Naive B cell (primary cell): ENCODE measurements around the gene KMT2C. TPM values are rescaled to one million over a fixed set of nuclear protein-coding genes. Genes with fewer than 3 reads are reported as not detected.
"Not testable (repeated sequence)": the region's sequence is repeated elsewhere in the genome, so short reads cannot be mapped to it uniquely, and the experiment has no call there.

Experiments
- ATAC-seq, 2 donors: fragments of 150-1000 bp; cut with Tn5 transposase; 2 replicates each; pipeline ENCODE4 v1.10.0; 2021; ENCODE audit warnings: low read depth in 2 of 2, mild to moderate bottlenecking in 2 of 2, moderate library complexity in 2 of 2
- DNase-seq: peaks from one replicate; pipeline ENCODE4 v3.0.0; 2022
- H3K27ac Mint-ChIP-seq, 6 donors: one replicate each; pipeline ENCODE4 v1.8.0; 2020 to 2022; ENCODE audit warnings: mild to moderate bottlenecking in 6 of 6, mixed read lengths in 6 of 6, moderate library complexity in 5 of 6, inconsistent platforms in 2 of 6
- H3K27me3 Mint-ChIP-seq, 3 donors: one replicate each; pipeline ENCODE4 v1.8.0; 2021 to 2022; ENCODE audit warnings: mixed read lengths in 3 of 3, mild to moderate bottlenecking in 1 of 3
- H3K36me3 Mint-ChIP-seq, 2 donors: one replicate each; pipeline ENCODE4 v1.8.0; 2020 to 2022; ENCODE audit warnings: mixed read lengths in 2 of 2, inconsistent platforms in 1 of 2, mild to moderate bottlenecking in 1 of 2
- H3K4me1 Mint-ChIP-seq, 3 donors: one replicate each; pipeline ENCODE4 v1.8.0; 2020 to 2022; ENCODE audit warnings: mixed read lengths in 3 of 3, inconsistent platforms in 1 of 3, mild to moderate bottlenecking in 1 of 3, moderate library complexity in 1 of 3
- H3K4me3 Mint-ChIP-seq, 8 donors: one replicate each; pipeline ENCODE4 v1.8.0; 2020 to 2022; ENCODE audit warnings: mild to moderate bottlenecking in 8 of 8, mixed read lengths in 8 of 8, moderate library complexity in 8 of 8, inconsistent platforms in 2 of 8
- H3K9me3 Mint-ChIP-seq, 7 donors: one replicate each; pipeline ENCODE4 v1.8.0; 2020 to 2022; ENCODE audit warnings: mixed read lengths in 7 of 7, mild to moderate bottlenecking in 5 of 7, inconsistent platforms in 2 of 7, moderate library complexity in 1 of 7
- polyA plus RNA-seq, 6 donors: library from polyadenylated mRNA; unstranded; fragments of 300-500 nt; fragmentation: Illumina TruSeq; gene quantifications; one replicate each; pipeline ENCODE4 v1.2.3, GENCODE V29; 2021; ENCODE audit warnings: low read depth in 6 of 6

The KMT2C gene
- polyA plus RNA-seq, 6 donors from 2014 or later, result 9.3 to 34.0 (median 16.3) TPM

GRCh38 chr7:152330827-152331226 lies 105.0 kb downstream of the KMT2C start:
- Mint-ChIP-seq H3K4me1 (peaks cover 23 to 43% (median 42%) of the 10 kb centered on the region in 3 donors), H3K36me3 (peaks cover 17 to 25% of the 10 kb centered on the region in 2 donors), H3K27me3 (no peaks in the 10 kb centered on the region), H3K4me3 (peak overlapping the region in 1 of 8 donors; percentile 44), H3K9me3 (no peaks in the 10 kb centered on the region), H3K27ac (peak overlapping the region in 2 of 6 donors; percentile 3 to 4)
- DNase-seq (no peak), ATAC-seq (no peak)

- Mint-ChIP-seq H3K4me1 (peaks cover 13 to 33% (median 31%) of the 10 kb centered on the region in 3 donors), H3K9me3 (no peaks in the 10 kb centered on the region), H3K27me3 (no peaks in the 10 kb centered on the region), H3K4me3 (no peak overlapping the region), H3K27ac (peak overlapping the region in 3 of 6 donors; percentile 10 to 51 (median 27)), H3K36me3 (peaks cover 17 to 25% of the 10 kb centered on the region in 2 donors)
- no peak for DNase-seq
- no peak for ATAC-seq
Observed at GRCh38 chr7:152329469-152329868, 106.3 kb downstream of the KMT2C start.

DNA sequence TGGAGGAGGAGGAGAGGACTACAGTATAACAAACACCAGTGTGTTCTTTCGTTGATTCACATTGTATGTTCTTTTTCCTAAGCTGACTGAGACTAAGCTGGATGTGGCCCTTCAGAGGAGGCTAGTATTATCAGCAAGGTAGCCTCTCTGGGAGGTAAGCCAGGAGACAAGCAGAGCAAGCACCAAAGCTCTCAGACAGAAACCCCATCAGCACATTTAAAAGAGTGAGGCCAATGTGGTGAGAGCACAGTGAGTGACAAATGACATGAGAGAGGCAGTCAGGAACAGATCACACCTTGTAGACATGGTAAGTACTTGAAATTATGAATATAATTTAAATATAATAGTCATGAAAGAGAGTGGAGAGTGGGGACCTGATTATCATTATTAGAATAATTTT lies 107.6 kb downstream of the KMT2C start:
- Mint-ChIP-seq H3K9me3 (no peaks in the 10 kb centered on the region), H3K27me3 (no peaks in the 10 kb centered on the region), H3K36me3 (peaks cover 23 to 25% of the 10 kb centered on the region in 2 donors), H3K4me1 (peaks cover 16 to 28% (median 23%) of the 10 kb centered on the region in 3 donors), H3K27ac (peak overlapping the region in 2 of 6 donors; percentile 10 to 75), H3K4me3 (no peak overlapping the region)
- DNase-seq (no peak), ATAC-seq (no peak)

DNA sequence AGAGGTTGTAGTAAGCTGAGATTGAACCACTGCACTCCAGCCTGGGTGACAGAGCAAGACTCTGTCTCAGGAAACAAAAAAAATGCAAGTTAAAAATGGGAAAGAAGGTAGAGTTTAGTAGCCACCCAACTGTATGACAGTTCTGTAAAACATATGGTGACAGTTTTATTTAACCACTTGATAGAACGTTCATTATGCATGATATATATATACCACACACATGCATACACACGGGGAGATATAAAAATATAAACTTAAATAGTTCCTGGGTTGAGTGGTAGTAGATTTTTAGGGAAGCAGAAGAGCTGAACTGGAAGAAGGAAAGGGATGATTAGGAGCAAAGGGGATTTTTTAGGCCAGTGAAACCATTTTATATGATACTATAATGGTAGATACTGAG lies 120.0 kb downstream of the KMT2C start:
- Mint-ChIP-seq H3K36me3 (peaks cover 8% of the 10 kb centered on the region in 2 donors), H3K4me1 (peaks cover 24 to 32% (median 26%) of the 10 kb centered on the region in 3 donors), H3K27me3 (no peaks in the 10 kb centered on the region), H3K4me3 (no peak overlapping the region), H3K9me3 (peaks cover 0 to 2% (median 0%) of the 10 kb centered on the region in 7 donors), H3K27ac (peak overlapping the region in 3 of 6 donors; percentile 4 to 20 (median 6))
- DNase-seq (no peak), ATAC-seq (no peak)

DNA sequence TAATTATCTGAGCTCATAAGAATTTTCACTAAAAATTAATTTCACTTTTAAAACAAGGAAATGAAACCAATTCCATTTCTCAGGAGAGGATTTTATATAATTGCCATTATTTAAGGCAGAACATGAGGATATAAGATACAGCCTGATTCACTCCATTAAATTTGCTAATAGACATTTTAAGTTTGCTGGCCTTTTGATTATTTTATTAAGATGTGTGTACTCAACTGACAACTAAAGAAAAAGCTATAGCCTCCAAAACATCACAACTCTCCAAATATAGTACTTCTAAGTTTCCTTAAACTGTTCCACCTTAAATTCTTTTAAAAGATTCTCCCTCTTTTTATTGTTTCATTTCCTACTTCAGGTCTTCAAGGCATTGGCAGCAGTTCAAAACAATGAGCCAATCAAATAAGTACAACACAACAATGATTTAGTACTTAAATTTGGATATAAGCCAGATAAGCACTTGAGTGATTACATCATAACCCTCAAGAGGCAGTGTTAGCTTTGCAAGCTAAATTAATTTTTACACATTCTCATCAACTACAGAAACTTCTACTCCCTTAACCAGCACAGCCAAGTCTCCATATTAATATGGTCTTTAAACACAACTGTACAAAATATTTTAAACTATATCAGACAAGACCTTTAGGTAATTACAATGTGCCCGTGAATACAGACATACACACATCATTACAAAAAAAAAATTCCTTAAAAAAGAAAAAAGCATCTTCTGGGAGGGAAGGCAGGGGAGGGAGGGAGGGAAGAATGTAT lies 121.8 kb downstream of the KMT2C start:
- H3K27me3 Mint-ChIP-seq, result no peaks in the 10 kb centered on the region
- peak overlapping the region in 5 of 6 donors; percentile 2 to 78 (median 19) for H3K27ac Mint-ChIP-seq
- ATAC-seq, result peak; percentile 66 to 71
- no peaks in the 10 kb centered on the region for H3K36me3 Mint-ChIP-seq
- H3K4me3 Mint-ChIP-seq, result peak overlapping the region in 3 of 8 donors; percentile 5 to 33 (median 15)
- peak; percentile 13 for DNase-seq
- H3K4me1 Mint-ChIP-seq, result peaks cover 20 to 32% (median 24%) of the 10 kb centered on the region in 3 donors
- H3K9me3 Mint-ChIP-seq, result no peaks in the 10 kb centered on the region

DNA sequence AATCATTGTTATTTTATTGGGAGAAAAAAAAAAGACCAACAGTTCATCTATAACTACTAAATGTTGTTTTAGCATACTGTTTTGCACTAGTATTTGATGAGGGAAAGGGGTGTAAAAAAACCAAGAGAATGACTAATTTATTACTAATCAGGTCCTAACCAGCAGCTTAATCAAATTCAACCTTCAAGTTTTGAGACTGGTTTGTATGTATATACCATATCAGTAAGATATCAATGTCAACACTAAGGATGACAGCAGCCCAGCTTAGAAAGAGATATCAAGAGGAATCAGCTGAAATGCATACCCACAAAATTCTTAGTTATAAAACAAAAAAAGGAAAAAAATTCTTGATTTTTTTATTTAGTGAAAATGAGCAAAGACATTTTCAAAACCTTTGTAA lies 122.6 kb downstream of the KMT2C start:
- H3K4me1 Mint-ChIP-seq, result peaks cover 20 to 32% (median 24%) of the 10 kb centered on the region in 3 donors

GRCh38 chr7:152312316-152312715 lies 123.5 kb downstream of the KMT2C start:
- H3K27me3 Mint-ChIP-seq, result no peaks in the 10 kb centered on the region
- peak overlapping the region in 1 of 6 donors; percentile 6 for H3K27ac Mint-ChIP-seq
- H3K4me1 Mint-ChIP-seq, result peaks cover 18 to 27% (median 20%) of the 10 kb centered on the region in 3 donors
- peaks cover 0 to 2% of the 10 kb centered on the region in 2 donors for H3K36me3 Mint-ChIP-seq
- DNase-seq, result no peak
- H3K4me3 Mint-ChIP-seq, result no peak overlapping the region
- no peak for ATAC-seq
- no peaks in the 10 kb centered on the region for H3K9me3 Mint-ChIP-seq

More for the DNA sequence above, 122.6 kb downstream of the KMT2C start:
- no peaks in the 10 kb centered on the region for H3K36me3 Mint-ChIP-seq
- no peaks in the 10 kb centered on the region for H3K27me3 Mint-ChIP-seq
- H3K9me3 Mint-ChIP-seq, result no peaks in the 10 kb centered on the region
- ATAC-seq (no peak), DNase-seq (no peak)
- H3K4me3 Mint-ChIP-seq, result no peak overlapping the region
- H3K27ac Mint-ChIP-seq, result peak overlapping the region in 1 of 6 donors; percentile 94

DNA sequence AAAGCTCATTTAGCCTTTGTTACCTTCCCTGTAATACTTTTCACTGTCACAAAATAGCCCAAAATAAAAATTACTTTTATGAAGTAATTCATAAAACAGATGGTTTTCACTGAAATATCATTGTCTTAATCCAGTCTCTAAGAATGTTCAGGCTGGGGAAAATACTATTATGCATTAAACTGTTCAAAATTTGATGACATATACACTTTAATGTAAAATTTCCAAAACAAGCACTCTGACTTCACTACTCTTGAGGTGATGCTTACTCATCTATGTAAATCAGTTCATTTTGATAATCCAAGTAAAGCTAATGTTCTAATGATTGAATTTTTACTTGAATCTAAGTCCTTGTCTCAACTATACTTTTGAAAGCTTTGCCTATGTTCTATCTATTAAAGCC lies 127.9 kb downstream of the KMT2C start:
- Mint-ChIP-seq H3K36me3 (peaks cover 25 to 28% of the 10 kb centered on the region in 2 donors), H3K27ac (no peak overlapping the region), H3K4me1 (peaks cover 7 to 11% (median 9%) of the 10 kb centered on the region in 3 donors), H3K9me3 (peaks cover 0 to 4% (median 0%) of the 10 kb centered on the region in 7 donors), H3K4me3 (no peak overlapping the region), H3K27me3 (no peaks in the 10 kb centered on the region)
- DNase-seq, result no peak
- no peak for ATAC-seq

GRCh38 chr7:152299542-152300143 lies 136.2 kb downstream of the KMT2C start:
- not testable (repeated sequence) for H3K4me3 Mint-ChIP-seq, H3K27me3 Mint-ChIP-seq, DNase-seq, H3K27ac Mint-ChIP-seq, ATAC-seq, H3K9me3 Mint-ChIP-seq
- Mint-ChIP-seq H3K36me3 (peaks cover 20 to 26% of the 10 kb centered on the region in 2 donors), H3K4me1 (peaks cover 19 to 33% (median 33%) of the 10 kb centered on the region in 3 donors)

DNA sequence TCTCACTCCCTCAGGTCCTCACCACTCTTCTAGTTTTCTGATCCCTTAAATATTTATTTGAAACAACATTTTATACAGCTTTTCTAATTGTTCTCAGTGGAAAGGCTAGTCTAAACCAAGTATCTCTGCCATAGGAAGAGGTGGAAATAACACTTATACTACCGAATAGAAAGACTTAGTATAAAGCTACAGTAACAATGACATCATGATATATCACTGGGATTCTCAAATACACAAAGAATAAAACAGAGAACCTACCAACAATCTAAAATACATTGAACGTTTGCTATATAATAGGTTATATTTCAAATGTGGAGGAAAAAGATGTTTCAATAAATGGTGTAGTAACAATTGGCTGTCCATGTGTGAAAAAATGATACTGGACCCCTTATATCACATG lies 142.9 kb downstream of the KMT2C start:
- peak overlapping the region in 2 of 6 donors; percentile 23 to 59 for H3K27ac Mint-ChIP-seq
- H3K9me3 Mint-ChIP-seq, result peaks cover 0 to 27% (median 21%) of the 10 kb centered on the region in 7 donors
- DNase-seq (no peak), ATAC-seq (no peak)
- H3K27me3 Mint-ChIP-seq, result no peaks in the 10 kb centered on the region
- peaks cover 7 to 15% (median 13%) of the 10 kb centered on the region in 3 donors for H3K4me1 Mint-ChIP-seq
- H3K36me3 Mint-ChIP-seq, result peaks cover 7 to 24% of the 10 kb centered on the region in 2 donors
- peak overlapping the region in 1 of 8 donors; percentile 11 for H3K4me3 Mint-ChIP-seq

DNA sequence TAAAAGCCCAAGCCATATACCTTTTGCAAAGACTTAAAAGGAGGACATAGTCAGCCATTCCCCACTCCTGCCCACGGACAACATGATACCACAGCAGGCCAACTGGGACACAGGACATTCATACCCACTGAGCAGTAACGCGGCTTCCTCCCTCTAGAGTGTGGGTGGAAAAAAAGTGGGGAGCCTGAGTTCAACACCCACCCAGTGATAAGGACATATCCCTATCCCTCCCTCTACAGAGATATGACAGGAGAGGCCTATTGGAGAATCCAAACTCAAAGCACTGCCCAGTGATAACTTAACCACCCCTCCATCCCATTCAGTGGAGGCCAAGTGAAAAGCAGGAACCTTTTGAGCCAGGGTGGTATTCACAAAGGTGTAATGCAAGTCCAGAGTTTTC lies 148.8 kb downstream of the KMT2C start:
- H3K9me3 Mint-ChIP-seq, result peaks cover 0 to 29% (median 19%) of the 10 kb centered on the region in 7 donors
- H3K27ac Mint-ChIP-seq, ATAC-seq, H3K36me3 Mint-ChIP-seq, H3K27me3 Mint-ChIP-seq, H3K4me1 Mint-ChIP-seq, DNase-seq: not testable (repeated sequence)
- peak overlapping the region in 1 of 8 donors; percentile 30 for H3K4me3 Mint-ChIP-seq

DNA sequence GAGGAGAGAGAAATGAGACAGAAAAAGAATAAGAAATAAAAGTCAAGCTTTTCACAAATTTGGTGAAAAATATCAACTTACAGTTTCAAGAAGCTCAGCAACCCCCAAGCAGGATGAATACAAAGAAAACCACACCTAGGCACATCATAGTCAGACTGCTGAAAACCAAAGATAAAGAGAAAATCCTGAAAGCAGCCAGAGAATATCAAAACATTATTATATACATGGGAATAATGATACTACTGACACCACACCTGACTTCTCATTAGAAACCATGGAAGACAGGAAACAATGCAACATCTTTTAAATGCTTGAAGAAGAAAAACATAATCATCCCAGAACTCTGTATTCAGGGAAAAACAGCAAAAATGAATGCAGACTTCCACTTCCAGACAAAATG lies 149.6 kb downstream of the KMT2C start:
- not testable (repeated sequence) for H3K4me3 Mint-ChIP-seq, H3K36me3 Mint-ChIP-seq, ATAC-seq, H3K4me1 Mint-ChIP-seq, DNase-seq, H3K27ac Mint-ChIP-seq, H3K27me3 Mint-ChIP-seq
- peaks cover 0 to 26% (median 15%) of the 10 kb centered on the region in 7 donors for H3K9me3 Mint-ChIP-seq

DNA sequence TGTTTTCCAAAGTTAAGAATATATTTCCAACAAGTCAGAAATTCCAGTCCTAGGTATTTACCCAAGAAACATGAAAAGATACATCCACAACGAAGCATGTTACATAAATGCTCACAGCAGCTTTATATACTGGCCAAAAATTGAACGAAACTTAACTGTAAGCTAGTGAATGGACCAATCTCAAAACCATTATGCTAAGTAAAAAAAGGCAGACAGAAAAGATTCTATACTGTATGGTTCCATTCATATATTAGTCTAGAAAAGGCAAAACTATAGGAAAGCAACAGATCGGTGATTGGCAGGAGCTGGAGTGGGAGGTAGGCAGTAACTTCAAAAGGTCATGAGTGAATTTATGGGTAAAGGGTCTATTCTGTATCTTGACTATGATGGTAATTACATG lies 150.8 kb downstream of the KMT2C start:
- H3K36me3 Mint-ChIP-seq, H3K4me3 Mint-ChIP-seq, ATAC-seq, H3K27me3 Mint-ChIP-seq, H3K4me1 Mint-ChIP-seq, DNase-seq, H3K27ac Mint-ChIP-seq: not testable (repeated sequence)
- H3K9me3 Mint-ChIP-seq, result peaks cover 0 to 20% (median 11%) of the 10 kb centered on the region in 7 donors
